Hepatocyte (in vitro differentiated cells): Measurements from ENCODE around the gene DSE. TPM values are rescaled to one million over a fixed set of nuclear protein-coding genes. Genes with fewer than 3 reads are reported as not detected.

ENCODE experiments used
- DNase-seq: peaks from one replicate; pipeline ENCODE4 v3.0.0-alpha.2; 2016; ENCODE audit warnings: low spot score
- H2AFZ ChIP-seq: fragments of 200-600 bp; sonication (generic); 2 replicates; pipeline ENCODE4 v1.6.0; 2016; ENCODE audit warnings: antibody characterized with exemption, mild to moderate bottlenecking
- H3K27ac ChIP-seq: fragments of 200-600 bp; sonication (generic); 2 replicates; pipeline ENCODE4 v1.5.1; 2016; ENCODE audit warnings: mild to moderate bottlenecking
- H3K27me3 ChIP-seq: fragments of 200-600 bp; sonication (generic); 2 replicates; pipeline ENCODE4 v1.6.1; 2016
- H3K36me3 ChIP-seq: fragments of 200-600 bp; sonication (generic); replicated peaks from 2 replicates; pipeline ENCODE4 v1.5.1; 2016; ENCODE audit warnings: low read depth; ENCODE audit not compliant: insufficient read depth
- H3K4me1 ChIP-seq: fragments of 200-600 bp; sonication (generic); 2 replicates; pipeline ENCODE4 v1.5.1; 2016; ENCODE audit warnings: mild to moderate bottlenecking, moderate library complexity; ENCODE audit not compliant: insufficient read depth
- H3K4me2 ChIP-seq: fragments of 200-600 bp; sonication (generic); 2 replicates; pipeline ENCODE4 v1.6.0; 2016
- H3K4me3 ChIP-seq: fragments of 200-600 bp; sonication (generic); 2 replicates; pipeline ENCODE4 v1.5.1; 2016; ENCODE audit warnings: mild to moderate bottlenecking
- H3K79me2 ChIP-seq: fragments of 200-600 bp; sonication (generic); 2 replicates; pipeline ENCODE4 v1.6.0; 2017; ENCODE audit warnings: mild to moderate bottlenecking
- H3K9me2 ChIP-seq: fragments of 200-600 bp; sonication (generic); replicated peaks from 2 replicates; pipeline ENCODE4 v1.6.0; 2017; ENCODE audit warnings: mild to moderate bottlenecking; ENCODE audit not compliant: insufficient read depth
- H3K9me3 ChIP-seq: fragments of 200-600 bp; sonication (generic); 2 replicates; pipeline ENCODE4 v1.5.1; 2016; ENCODE audit warnings: low read depth, mild to moderate bottlenecking
- H4K20me1 ChIP-seq: fragments of 200-600 bp; sonication (generic); 2 replicates; pipeline ENCODE4 v1.6.0; 2016; ENCODE audit warnings: mild to moderate bottlenecking; ENCODE audit not compliant: insufficient read depth, poor library complexity, severe bottlenecking
- CTCF ChIP-seq: fragments of 200-600 bp; sonication (generic); IDR thresholded peaks from 2 replicates; pipeline ENCODE4 v1.5.1; 2016; ENCODE audit warnings: antibody characterized with exemption, mild to moderate bottlenecking; ENCODE audit not compliant: poor library complexity
- EZH2 ChIP-seq: fragments of 200-600 bp; sonication (generic); IDR thresholded peaks from 2 replicates; pipeline ENCODE4 v1.6.1; 2016; ENCODE audit warnings: antibody characterized with exemption, mild to moderate bottlenecking, borderline replicate concordance
- EZH2phosphoT487 ChIP-seq: fragments of 200-600 bp; sonication (generic); IDR thresholded peaks from one replicate; pipeline ENCODE4 v1.6.1; 2018; ENCODE audit warnings: antibody characterized with exemption, mild to moderate bottlenecking, low read depth, moderate library complexity; ENCODE audit not compliant: unreplicated experiment, severe bottlenecking
- WGBS: methylation state at CpG from one replicate; pipeline ENCODE4 v1.1.6; 2016; ENCODE audit warnings: low lambda C conversion rate; ENCODE audit errors: missing lambda C conversion rate; 5-methylcytosine and 5-hydroxymethylcytosine counted together
- polyA plus RNA-seq: library from polyadenylated mRNA; unstranded; fragments of >200 nt; fragmentation: Nextera tagmentation; extraction: Ambion mirVana; gene quantifications from 2 replicates; pipeline ENCODE4 v1.2.1, GENCODE V29; 2016
- total RNA-seq: library from RNA; depleted of rRNA; stranded (reverse); fragments of >200 nt; gene quantifications from 2 replicates; pipeline ENCODE4 v1.2.3, GENCODE V29; 2014

Gene DSE
- total and polyA plus RNA-seq, 2 experiments from 2014 or later, result 19.9 to 45.0 TPM

GRCh38 chr6:116424001-116424400 is 53.3 kb downstream of the DSE start:
- Histone ChIP-seq H2AFZ (no peak overlapping the region), H3K9me3 (no peaks in the 10 kb centered on the region), H3K36me3 (no peaks in the 10 kb centered on the region), H3K4me2 (no peak overlapping the region), H3K4me3 (no peak overlapping the region), H3K27me3 (no peaks in the 10 kb centered on the region), H3K27ac (no peak overlapping the region), H3K4me1 (no peaks in the 10 kb centered on the region), H3K9me2 (no peaks in the 10 kb centered on the region), H4K20me1 (no peaks in the 10 kb centered on the region), H3K79me2 (peaks cover 32% of the 10 kb centered on the region)
- no peak for TF ChIP-seq CTCF
- no peak for TF ChIP-seq EZH2
- TF ChIP-seq EZH2phosphoT487, result no peak
- WGBS, result 92% methylated on average over 1 of the region's 1 CpG
- no peak for DNase-seq

- Histone ChIP-seq H3K9me3 (no peaks in the 10 kb centered on the region), H3K4me3 (no peak overlapping the region), H3K9me2 (no peaks in the 10 kb centered on the region), H3K27ac (no peak overlapping the region), H3K4me1 (no peaks in the 10 kb centered on the region), H3K79me2 (peaks cover 27% of the 10 kb centered on the region), H3K27me3 (no peaks in the 10 kb centered on the region), H2AFZ (no peak overlapping the region), H3K4me2 (no peak overlapping the region), H3K36me3 (no peaks in the 10 kb centered on the region), H4K20me1 (no peaks in the 10 kb centered on the region)
- TF ChIP-seq EZH2 (no peak), EZH2phosphoT487 (no peak), CTCF (no peak)
- 99% methylated on average over 3 of the region's 3 CpGs for WGBS
- DNase-seq, result no peak
These were observed 55.8 kb downstream of the DSE start for GRCh38 chr6:116426551-116426950.

- Histone ChIP-seq H2AFZ (no peak overlapping the region), H3K4me3 (no peak overlapping the region), H3K79me2 (peaks cover 4% of the 10 kb centered on the region), H3K27me3 (no peaks in the 10 kb centered on the region), H3K4me1 (no peaks in the 10 kb centered on the region), H3K27ac (no peak overlapping the region), H3K9me2 (no peaks in the 10 kb centered on the region), H3K36me3 (no peaks in the 10 kb centered on the region), H3K9me3 (no peaks in the 10 kb centered on the region), H3K4me2 (no peak overlapping the region), H4K20me1 (no peaks in the 10 kb centered on the region)
- 100% methylated on average over 2 of the region's 2 CpGs for WGBS
- TF ChIP-seq EZH2 (no peak), CTCF (no peak), EZH2phosphoT487 (no peak)
- no peak for DNase-seq
These were observed 58.4 kb downstream of the DSE start for GRCh38 chr6:116429111-116429510.

- no peak overlapping the region for H3K4me2 ChIP-seq
- H3K36me3 ChIP-seq, result no peaks in the 10 kb centered on the region
- TF ChIP-seq EZH2phosphoT487 (no peak), EZH2 (no peak), CTCF (no peak)
- whole genome bisulfite sequencing, result 92% methylated on average over 4 of the region's 4 CpGs
- H3K9me2 ChIP-seq, result no peaks in the 10 kb centered on the region
- no peaks in the 10 kb centered on the region for H3K4me1 ChIP-seq
- no peak for DNase-seq
- no peaks in the 10 kb centered on the region for H3K9me3 ChIP-seq
- no peak overlapping the region for H3K4me3 ChIP-seq
- H3K79me2 ChIP-seq, result no peaks in the 10 kb centered on the region
- H3K27me3 ChIP-seq, result no peaks in the 10 kb centered on the region
- H3K27ac ChIP-seq, result no peak overlapping the region
- no peak overlapping the region for H2AFZ ChIP-seq
- no peaks in the 10 kb centered on the region for H4K20me1 ChIP-seq
These were observed 60.1 kb downstream of the DSE start for GRCh38 chr6:116430860-116431259.
